ENCODE results near the gene PRDM16.

PRDM16 gene

DNA sequence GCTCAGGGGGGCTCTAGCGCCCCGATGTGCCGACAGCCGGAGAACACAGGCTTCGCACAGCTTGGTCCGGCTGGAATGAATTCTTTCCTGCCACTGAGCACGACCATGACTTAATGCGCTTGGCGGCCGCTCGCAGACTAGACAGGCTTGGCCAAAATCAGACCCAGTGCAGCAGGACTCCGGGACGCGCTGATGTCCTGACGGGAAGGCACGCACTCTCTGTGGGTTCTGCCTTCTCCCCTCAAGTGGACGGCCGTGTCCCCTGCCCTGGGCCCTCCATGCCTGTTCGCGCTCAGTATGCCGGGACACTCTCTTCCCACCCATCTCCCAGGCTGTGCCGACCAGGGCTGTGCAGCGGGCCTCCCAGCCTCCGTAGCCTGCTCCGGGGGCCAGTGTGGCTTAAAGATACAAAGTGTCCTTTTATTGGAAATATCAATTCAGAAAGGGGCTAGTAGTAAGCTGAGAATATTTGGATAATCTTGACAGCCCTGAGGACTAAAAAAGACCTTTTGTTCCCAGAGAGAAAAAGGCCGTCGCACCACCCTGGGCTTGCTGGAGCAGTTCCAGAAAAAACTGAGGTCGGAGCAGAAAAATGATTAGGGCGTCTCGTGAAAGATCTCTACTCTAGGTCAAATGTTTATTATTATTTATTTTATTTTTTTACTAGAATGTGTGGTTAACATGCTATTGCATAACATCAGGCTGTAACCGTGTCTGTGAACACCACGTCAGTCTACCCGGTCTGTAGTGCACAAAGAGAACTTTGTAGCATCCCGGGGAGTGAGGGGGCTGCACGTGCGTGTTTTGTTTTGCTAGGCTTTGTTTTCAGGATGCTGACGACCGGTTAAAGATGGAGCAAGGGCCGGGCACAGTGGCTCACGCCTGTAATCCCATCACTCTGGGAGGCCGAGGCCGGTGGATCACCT lies 297.4 kb downstream of the PRDM16 start:
- peak; percentile 69 for DNase-seq

DNA sequence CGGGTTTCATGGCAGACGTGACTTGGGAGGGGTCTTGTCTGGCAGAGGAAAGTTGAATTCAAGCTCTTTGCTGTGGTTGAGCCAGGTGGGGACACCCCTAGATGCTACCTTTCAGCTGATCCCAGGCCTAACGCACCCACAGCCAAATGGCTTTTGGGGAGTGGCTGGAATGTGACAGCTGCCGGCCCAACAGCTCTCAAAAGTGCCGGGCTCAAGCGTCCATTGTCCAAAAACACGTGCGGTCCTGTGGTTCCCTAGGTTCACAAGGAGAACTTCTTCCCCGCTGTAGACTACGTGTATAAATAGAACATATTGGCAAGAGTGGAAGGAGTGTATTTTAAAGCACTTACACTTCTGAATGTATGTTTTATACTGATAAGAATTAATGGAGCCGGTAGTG lies 298.4 kb downstream of the PRDM16 start:
- no peak for DNase-seq

DNA sequence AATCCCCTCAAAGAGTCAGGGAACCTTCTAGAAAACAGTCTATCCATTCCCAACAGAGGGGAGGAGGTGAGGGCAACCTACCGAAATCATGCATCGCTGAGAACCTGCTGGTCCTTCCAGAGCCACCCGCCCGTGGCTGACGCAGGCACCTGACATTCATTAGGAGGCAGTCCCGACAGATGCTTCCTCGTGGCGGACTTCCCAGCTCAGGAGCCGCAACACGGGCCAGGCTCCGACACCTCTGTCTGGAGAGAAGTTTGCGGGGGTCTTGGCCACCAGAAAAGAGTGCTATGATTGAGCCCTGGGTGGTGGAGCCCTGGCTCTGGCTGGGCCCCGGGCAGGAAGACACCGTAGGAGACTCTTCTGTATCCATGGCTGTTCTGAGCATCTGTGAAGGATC lies 299.1 kb downstream of the PRDM16 start:
- DNase-seq: no peak

DNA sequence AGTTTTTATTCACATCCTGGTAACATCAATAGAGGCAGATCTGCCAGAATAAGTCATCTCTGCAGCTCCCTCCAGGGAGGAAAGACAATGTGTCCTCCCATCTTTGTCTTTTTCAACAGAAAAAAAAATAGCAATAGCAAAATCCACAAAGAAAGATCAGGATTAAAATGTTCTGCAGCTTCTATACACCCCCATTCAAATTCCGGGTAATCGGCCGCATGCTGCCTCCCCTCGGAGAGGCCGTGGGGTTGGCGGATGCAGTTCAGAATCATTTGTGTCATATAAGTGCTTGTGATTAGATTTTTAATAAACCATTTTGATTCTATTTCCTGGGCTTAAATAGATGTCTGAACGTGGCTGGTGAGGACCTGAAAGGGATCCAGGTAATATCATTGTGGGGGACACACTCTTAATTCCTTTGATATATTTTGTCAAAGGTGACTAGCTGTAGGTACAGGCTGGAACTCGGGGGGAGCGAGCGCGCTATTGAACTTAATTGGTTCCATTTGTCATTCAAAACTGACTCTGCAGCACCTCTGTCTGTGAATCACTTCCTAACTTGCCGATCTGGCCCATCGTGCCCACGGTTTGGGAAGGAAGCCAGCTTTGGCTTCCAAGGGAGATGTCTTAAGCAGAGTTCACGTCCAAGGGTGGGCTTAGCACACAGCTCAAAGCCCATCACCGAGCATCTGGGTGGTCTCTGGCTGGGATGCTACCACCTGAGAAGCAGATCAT lies 299.9 kb downstream of the PRDM16 start:
- DNase-seq: no peak

DNA sequence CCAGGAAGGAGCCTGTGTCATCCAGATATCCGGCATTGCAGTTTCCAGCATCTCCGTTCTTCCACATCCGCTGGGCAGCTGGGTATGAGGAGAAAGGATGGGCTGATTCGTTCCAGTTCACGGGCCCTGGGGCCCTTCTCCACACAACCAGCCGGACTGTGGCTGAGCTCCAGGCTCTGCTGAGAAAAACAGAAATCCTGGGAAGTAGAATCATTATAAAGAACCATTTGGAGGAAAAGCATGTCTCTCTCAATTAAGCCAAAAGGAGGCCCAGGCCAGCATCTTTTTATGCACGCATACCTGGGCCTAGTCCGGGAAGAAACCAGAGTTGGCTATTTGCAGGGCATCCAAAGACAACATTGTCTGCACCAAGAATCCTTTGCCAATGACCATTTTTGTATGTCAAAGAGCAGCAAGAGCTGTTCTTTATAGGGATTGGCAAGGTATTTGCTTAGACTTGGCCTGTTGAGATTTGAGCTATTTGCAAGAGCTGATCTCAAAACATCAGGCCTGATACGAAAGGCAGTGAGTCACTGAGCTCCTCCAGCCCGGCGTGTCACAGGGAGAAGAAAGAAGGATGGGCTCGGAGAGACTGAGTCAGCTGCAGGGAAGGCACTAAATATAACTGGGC lies 300.6 kb downstream of the PRDM16 start:
- no peak for DNase-seq

DNA sequence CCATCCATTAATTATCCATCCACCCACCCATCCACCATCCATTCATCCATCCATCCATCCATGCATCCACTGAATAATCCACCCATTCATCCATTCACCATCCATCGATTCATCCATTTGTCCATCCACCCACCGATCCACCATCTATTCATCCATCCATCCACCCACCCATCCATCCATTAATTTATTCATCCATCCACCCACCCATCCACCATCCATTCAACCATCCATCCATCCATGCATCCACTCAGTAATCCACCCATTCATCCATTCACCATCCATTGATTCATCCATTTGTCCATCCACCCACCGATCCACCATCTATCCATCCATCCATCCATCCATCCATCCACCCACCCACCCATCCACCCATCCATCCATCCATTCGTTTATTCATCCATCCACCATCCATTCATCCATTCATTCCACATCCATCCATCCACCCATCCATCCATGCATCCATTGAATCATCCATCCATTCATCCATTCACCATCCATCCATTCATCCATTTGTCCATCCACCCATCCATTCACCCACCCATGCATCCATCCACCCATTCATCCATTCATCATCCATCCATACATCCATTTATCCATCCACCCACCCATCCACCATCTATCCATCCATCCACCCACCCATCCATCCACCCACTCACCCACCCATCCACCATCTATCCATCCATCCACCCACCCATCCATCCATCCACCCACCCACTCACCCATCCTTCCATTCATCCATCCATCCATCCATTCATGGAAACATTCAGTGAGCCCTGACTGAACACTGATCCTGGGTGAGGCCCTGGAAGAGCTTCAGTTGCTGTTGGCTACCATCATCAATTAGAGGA lies 302.1 kb downstream of the PRDM16 start:
- DNase-seq: no peak

DNA sequence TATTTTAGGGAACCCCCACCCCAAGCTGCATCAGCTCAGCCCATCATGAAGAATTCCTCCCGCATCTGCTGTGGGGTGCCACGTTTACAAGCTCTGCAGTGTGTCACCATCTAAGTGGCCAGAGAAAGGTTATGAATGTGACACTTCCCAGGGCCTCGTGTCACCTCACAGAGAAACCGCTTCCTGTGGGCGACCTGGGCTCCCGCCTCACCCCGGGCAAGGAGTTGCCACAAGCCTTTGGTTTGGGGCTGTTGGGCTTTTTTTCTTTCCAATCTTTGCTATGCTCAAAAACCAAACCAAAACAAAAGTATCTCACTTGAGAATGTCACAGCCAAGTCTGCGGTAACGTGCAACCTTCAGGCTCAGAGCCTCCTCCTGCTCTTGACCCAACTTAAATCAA lies 303.3 kb downstream of the PRDM16 start:
- DNase-seq: no peak

DNA sequence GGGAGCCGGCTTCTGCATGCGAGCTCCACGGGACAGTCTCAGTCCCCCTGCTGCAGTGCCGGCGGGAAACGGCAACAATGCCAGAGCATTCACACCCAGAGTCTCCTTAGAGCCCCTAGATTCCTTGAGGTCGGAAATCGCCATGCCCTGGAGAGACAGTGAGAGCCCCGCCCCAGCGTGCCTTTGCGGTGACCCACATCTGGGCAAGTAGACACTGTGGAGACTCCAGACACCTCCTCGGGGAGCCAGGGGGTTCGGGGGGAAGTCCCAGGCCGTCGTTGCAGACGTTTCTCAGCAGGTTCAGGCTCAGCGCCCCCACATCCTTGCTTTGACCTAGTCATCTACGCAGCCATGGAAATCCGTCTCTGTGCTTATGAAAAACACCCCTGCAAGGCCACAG lies 304.2 kb downstream of the PRDM16 start:
- DNase-seq: no peak

DNA sequence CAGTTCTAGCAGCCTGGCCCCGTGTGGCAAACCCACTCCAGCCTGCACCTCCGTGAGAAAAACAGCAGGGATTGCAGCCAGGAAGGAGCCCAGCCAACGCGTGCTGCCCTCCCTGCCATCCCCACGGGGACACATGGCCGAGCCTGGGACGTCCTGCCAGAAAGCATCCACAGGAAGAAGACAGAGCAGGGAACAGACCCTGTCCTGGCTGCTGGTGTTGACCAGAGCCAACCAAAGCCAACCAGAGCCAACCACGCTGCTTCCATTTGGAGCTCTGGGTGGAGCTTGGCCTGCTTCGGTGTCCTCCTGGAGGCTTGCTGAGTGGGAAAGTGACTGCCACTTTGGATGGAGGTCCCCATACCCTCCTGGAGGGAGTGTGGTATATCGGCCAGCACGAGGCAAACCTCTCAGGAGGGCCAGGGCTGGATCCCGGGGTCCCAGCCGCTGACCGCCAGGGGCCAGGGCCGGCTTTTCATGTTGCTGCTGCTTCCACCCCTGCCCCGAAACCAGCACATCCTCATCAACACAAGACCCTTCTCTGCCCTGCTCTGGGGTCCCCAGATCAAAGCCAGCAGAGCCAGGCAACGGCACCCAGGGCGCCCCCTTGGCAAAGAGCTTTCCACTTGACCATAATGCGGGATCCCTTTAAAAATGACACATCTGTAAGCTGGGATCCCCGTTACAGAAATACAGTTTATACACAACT lies 304.9 kb downstream of the PRDM16 start:
- DNase-seq: no peak

DNA sequence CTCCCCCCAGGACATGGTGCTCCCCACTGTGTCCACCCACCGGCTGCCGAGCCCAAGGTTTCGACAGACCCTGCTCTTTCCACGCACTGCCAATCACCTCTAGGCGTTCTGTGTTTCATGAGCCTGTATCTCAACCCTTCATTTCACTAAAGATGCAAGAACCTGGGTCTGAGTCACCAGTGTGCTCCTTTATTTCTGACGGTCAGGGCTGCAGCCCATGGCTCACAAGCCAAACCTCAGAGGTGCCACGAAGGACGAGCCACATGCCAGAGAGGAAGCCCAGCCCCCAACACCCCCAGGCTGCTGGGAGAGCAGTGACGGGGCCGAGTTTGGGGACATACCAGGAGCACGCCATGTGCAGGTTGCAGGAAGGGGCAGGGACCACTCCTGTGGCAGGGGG lies 306.2 kb downstream of the PRDM16 start:
- no peak for DNase-seq

DNA sequence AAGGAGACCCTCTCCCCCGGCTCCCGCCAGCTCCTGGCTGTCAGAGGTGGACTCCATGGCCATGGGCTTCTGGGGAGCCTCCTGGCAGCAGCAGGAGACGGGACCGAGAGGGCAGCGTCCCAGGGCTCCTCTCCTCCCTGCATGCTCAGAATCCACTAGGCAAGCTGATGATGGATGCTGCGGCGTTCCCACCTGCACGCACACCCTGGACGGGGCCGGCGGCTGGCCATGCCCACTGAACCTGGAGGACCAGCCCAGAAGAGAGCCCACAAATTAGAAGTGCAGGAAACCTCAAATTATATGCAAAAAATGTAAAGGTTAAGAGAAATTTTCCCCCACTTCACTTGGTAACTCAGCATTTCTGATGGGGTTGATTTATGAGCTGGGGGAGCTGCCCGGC lies 308.2 kb downstream of the PRDM16 start:
- DNase-seq: no peak

DNA sequence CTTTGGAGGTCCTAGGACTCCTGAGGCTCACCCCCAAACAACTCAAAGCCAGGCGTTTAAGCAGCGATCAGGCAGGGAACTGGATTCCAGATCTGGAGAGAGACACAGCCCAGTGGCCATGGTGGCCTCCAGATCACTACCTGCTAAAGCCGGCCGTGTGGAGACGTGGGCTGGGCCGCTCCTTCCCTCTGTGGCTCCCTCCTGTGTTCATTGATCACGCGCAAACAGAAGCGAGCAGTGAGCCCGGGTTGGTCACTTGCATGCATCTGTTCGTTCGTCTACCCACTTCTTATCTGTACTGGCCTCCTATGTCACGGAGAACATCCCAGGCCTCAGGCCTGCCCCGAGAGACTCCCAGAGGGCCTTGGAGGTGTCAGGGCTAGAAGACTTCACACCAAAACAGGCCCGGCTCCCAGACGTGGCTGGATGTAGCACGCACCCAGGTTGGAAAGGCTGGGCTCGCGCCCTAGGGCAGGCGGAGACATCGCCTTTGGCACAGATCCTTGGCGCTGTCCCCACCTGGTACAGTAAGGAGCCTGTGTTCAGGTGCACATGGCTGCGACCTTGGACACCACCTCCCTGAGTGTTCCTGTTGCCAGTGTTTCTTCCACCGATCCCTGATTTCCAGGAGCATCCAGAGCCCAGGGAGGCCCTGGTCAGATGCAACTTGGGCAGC lies 308.7 kb downstream of the PRDM16 start:
- DNase-seq: no peak

DNA sequence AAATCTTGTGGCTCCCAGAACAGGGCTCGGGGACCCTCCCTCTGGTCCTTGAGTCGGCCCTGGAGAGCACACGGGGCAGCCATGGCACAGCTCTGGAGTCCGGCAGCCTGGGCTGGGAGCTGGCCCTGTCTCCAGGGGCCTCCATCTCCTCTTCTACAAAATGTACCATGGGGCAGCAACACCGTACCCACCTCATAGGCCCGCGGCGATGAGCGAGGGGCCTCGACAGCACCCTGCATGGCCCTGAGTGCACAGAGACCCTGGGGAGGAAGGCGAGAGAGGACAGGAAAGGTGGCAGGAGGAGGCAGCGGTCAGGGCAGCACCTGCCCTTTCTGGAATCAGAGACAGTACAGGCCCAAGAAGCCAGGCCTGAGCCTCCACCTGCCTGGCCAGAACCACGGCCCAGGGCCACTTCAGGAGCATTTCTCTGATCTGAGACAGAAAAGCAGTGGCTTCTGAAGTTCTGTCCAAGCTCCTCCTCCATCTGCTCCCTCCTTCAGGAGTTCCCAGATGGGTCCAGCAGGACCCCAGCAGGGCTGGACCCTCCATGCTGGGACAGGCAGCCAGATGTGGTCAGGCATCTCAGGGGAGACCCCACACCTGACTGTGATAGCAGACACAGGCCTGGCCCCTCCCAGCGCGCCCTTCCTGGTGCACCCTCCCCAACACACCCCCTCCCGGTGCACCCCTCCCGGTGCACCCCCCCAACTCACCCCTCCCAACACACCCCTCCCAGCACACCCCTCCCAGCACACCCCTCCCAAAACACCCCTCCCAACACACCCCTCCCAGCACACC lies 309.6 kb downstream of the PRDM16 start:
- DNase-seq: no peak

DNA sequence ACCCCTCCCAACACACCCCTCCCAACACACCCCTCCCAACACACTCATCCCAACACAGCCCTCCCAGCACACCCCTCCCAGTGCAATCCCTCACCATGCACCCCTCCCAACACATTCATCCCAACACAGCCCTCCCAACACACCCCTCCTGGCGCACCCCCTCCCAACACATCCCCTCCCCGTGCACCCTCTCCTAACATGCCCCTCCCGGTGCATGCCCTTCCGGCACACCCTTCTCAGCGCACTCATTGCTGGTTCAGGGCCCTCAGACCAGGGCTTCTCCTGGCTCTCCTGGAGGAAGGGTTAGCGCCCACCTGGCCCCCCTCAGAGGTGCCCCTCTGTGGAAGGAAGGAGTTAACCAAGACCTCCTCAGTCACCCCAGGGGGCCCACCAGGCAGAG lies 310.9 kb downstream of the PRDM16 start:
- DNase-seq: no peak

DNA sequence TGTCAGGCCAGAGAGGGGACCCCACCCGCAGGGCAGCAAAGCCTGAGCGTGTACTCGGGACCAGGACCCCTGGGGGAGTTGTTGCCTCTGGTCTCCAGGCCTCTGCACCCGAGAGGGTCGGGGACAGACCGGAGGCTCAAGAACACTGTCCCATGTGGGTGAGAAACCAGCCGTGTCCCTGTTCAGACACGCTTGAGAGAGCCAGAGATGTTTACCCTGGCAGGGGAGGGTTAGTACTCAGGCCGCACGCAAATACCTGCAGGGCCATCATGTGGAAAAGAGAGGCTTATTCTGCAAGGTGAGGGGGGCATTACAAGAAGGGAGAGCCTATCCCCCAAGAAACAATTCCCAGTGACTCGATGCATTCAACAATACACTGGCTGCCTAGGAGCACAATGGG lies 311.5 kb downstream of the PRDM16 start:
- no peak for DNase-seq

DNA sequence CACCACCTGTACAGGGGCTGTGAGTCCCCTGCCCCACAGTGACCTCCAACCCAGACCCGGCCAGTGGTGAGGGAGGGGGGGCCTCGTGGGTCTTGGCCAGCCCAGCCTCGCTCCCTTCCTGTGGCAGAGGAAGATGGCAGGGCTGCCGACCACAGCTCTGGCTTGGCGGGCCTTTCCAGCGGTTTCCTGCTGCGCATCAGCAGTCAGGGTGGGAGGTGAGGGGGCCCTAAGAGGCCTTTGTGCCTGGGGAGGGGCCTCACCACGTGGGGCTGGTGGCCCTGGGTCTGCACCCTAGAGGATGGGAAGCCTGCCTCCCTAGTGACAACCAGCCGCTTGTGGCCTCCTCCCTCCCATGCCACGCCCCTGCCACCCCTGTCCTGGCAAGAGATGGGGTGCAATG lies 312.9 kb downstream of the PRDM16 start:
- DNase-seq: no peak

DNA sequence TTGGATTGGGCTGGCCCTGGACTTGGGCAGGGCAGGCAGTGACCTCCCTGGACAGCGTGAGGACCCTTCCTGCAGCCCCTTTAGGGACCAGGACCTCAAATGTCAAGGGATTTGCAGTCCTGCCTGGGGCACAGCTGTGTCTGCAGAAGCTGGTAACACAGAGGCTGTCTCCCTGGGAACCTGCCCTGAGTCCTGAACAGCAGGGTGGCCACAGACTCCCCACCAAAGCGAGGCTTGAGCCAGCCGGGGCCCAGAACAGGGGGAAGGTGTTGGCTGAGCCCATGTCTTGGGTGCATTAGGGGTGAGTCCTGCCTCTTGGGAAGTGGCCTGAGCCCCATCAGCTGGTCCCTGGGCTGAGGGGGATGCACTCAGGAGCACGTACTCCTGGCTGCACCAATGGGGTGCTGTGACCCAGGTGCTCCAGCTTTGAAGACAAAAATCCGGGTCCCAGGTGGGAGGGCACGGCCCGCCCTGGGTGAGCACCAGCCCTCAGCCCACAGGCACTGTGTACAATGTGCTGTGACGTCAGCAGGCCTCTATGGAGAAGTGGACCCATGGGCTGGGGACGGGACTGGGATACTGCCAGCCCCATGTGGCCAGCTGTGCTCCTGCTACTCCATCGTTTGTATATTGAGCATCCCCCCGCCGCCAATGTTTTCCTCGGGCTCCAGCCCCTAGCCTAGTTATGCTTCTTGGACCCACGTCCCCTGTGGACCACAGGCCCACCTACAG lies 313.5 kb downstream of the PRDM16 start:
- DNase-seq: no peak

DNA sequence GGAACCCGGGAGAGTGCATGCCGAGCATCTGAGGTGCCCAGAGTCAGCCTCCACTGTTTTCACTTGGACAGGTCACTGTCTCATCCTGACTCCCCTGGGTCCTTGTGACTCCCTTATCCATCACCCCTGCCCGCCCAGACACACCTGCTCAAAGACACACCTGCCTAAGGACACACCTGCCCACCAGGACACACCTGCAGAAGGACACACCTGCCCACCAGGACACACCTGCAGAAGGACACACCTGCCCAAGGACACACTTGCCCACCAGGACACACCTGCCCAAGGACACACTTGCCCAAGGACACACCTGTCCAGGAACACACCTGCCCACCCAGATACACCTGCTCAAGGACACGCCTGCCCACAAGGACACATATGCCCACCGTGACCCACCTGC lies 314.7 kb downstream of the PRDM16 start:
- DNase-seq: no peak

DNA sequence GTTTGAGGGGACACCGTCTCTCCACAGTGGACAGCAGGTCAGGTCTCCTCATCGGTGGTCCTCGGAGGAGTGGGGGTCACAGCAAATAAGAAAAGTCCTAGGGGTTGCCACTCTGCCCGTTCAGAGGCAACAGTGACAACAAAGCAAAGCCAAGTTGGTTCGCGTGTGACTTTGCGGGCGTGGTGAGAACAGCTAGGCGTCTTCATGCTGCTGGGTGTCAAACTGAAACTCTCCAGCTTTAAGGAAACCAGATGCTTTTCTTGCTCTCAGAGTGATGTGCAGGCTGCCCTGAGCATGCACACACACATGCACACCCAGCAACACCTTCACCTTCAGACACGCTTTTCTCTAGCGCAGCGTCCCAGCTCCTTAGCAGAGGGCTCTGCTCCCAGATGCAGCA lies 315.4 kb downstream of the PRDM16 start:
- no peak for DNase-seq

All from eye (tissue), 1 donor.